ENCODE measurements around the gene C3. TPM values are rescaled to one million over a fixed set of nuclear protein-coding genes. Genes with fewer than 3 reads are reported as not detected.

Gene C3
- total and polyA plus RNA-seq, 2 of the 13 experiments (the other 11 are each of a cell fraction or from before 2014, with no cell fraction given) = 1,455 to 6,272 TPM

GRCh38 chr19:6739883-6740588 lies 19.6 kb upstream of the C3 start (continued):
- TF ChIP-seq ZNF747 (CRISPR knock-in tag; IDR thresholded peaks at IDR 0.05; ENCODE audit: borderline replicate concordance) = no peak
- no peak for TF ChIP-seq ZNF264 (CRISPR knock-in tag; IDR thresholded peaks at IDR 0.05)
- no peak for TF ChIP-seq CSRNP2 (CRISPR knock-in tag; conservative IDR thresholded peaks at IDR 0.05; ENCODE audit: low read depth)
- no peak; the same call in 1 of the 2 replicates for TF ChIP-seq THAP11 (CRISPR knock-in tag; IDR thresholded peaks at IDR 0.05)
- no peak for TF ChIP-seq ZBTB4 (CRISPR knock-in tag; IDR thresholded peaks at IDR 0.05; ENCODE audit: borderline replicate concordance)
- no peak for TF ChIP-seq RFX1 (IDR thresholded peaks at IDR 0.05)
- TF ChIP-seq ZBTB2 (CRISPR knock-in tag; IDR thresholded peaks at IDR 0.05; ENCODE audit: low read depth) = no peak
- no peak for TF ChIP-seq ZFP36L2 (CRISPR knock-in tag; IDR thresholded peaks at IDR 0.05)
- no peak for TF ChIP-seq ZNF598 (CRISPR knock-in tag; IDR thresholded peaks at IDR 0.05; ENCODE audit: borderline replicate concordance)
- TF ChIP-seq ZNF225 (CRISPR knock-in tag; IDR thresholded peaks at IDR 0.05) = no peak
- TF ChIP-seq TFDP2 (CRISPR knock-in tag; IDR thresholded peaks at IDR 0.05) = no peak; the same call in 1 of the 2 replicates
- no peak for TF ChIP-seq ZSCAN9 (CRISPR knock-in tag; IDR thresholded peaks at IDR 0.05; ENCODE audit: borderline replicate concordance)
- TF ChIP-seq ZNF687 (CRISPR knock-in tag; IDR thresholded peaks at IDR 0.05) = no peak; the same call in 1 of the 2 replicates
- TF ChIP-seq ZNF766 (CRISPR knock-in tag; IDR thresholded peaks at IDR 0.05; ENCODE audit: borderline replicate concordance) = 0 out of 2 replicates have a peak, but pooled peaks have one; percentile 39
- no peak for TF ChIP-seq ZNF563 (CRISPR knock-in tag; IDR thresholded peaks at IDR 0.05)
- TF ChIP-seq MTF2 (CRISPR knock-in tag; IDR thresholded peaks at IDR 0.05; ENCODE audit: borderline replicate concordance) = 0 out of 2 replicates have a peak, but pooled peaks have one; percentile 33
- TF ChIP-seq ZBTB38 (CRISPR knock-in tag; IDR thresholded peaks at IDR 0.05) = no peak
- TF ChIP-seq ZNF317 (CRISPR knock-in tag; IDR thresholded peaks at IDR 0.05) = no peak; the same call in 1 of the 2 replicates
